NCI-H345 treated with DMSO at 0.1 percent for 48 hours (cell line): ENCODE results near the gene MGAT4B.

Experiments used
- DNase-seq: peaks from one replicate; lab custom pipeline; 2025; ENCODE audit not compliant: unreplicated experiment; lab: John Stamatoyannopoulos, UW

The MGAT4B gene

DNA sequence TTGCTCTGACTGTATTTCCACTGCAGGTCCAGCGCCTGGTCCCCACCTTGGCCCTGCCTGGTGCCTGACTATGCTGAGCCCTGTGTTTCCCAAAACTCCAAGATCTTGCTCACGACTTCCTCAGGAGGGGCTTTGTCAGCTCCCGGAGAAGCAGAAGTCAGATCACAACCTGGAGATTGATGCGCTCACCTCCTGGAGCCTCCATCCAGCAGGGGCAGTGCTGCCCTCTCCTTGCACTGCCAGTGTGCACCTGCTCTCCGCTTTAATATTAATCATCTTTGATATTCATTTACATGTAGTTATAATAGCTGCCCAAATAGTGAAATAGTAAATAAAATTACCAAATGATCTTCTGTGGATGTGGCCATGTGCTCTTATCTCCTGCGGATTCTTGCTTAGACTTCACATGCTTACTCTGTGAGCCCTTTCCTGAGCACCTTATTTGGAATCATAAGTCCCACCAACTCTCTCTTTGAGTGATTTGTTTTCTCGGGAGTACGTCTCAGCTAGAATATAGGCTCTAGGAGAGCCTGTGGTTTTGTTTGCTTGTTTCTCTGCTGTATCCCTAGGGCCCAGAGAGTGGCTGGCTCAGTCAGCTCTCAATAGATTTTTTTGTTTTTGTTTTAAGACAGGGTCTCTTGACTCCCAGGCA lies 56.7 kb downstream of the MGAT4B start:
- DNase-seq: no peak

DNA sequence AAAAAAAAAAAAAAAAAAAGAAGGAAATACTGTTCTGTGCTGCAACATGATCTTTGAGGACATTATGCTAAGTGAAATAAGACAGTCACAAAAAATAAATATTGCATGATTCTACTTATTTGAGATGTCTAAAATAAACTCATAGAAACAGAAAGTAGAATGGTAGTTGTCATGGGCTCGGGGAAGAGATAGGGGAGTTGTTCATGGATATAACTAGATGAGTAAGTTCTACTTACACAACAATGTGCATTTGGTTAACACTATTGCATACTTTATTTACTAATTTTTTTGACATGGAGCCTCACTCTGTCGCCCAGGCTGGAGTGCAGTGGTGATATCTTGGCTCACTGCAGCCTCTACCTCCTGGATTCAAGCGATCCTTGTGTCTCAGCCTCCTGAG lies 58.9 kb downstream of the MGAT4B start:
- no peak for DNase-seq
